Lower leg skin (tissue), 3 donors: ENCODE measurements around the gene ADGRV1.

Source experiments
- POLR2A ChIP-seq, 2 donors: fragments of 450-650 bp; IDR thresholded peaks; one replicate each; pipeline ENCODE4 v1.6.1; 2016 to 2017; ENCODE audit warnings: antibody characterized with exemption in 2 of 2, mild to moderate bottlenecking in 1 of 2, moderate library complexity in 1 of 2
- TF ChIP-seq, protein P1 (sequence below), 3 donors: fragments of 450-650 bp; IDR thresholded peaks; one replicate each; pipeline ENCODE4 v1.5.1; 2016; ENCODE audit warnings: antibody characterized with exemption in 3 of 3, mild to moderate bottlenecking in 3 of 3, moderate library complexity in 2 of 3

DNA sequence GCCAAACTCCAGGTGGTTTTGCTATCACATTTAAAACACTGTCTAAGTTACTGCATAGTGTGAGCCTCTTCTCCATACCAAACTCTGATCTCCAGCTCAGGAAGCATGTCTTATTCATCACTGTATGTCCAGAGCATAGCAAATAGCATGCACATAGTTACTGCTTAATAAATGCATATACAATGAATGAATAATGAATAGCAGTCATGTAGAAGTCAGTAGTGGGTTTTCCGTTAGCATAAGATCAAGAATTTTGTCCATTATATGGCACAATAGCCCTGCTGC is 495.1 kb downstream of the ADGRV1 start:
- TF ChIP-seq, protein P1, sequence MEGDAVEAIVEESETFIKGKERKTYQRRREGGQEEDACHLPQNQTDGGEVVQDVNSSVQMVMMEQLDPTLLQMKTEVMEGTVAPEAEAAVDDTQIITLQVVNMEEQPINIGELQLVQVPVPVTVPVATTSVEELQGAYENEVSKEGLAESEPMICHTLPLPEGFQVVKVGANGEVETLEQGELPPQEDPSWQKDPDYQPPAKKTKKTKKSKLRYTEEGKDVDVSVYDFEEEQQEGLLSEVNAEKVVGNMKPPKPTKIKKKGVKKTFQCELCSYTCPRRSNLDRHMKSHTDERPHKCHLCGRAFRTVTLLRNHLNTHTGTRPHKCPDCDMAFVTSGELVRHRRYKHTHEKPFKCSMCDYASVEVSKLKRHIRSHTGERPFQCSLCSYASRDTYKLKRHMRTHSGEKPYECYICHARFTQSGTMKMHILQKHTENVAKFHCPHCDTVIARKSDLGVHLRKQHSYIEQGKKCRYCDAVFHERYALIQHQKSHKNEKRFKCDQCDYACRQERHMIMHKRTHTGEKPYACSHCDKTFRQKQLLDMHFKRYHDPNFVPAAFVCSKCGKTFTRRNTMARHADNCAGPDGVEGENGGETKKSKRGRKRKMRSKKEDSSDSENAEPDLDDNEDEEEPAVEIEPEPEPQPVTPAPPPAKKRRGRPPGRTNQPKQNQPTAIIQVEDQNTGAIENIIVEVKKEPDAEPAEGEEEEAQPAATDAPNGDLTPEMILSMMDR (IDR thresholded peaks at IDR 0.05): no peak
- TF ChIP-seq POLR2A (IDR thresholded peaks at IDR 0.05): no peak
